Right forelimb (tissue), 1 donor: Measurements from ENCODE around the gene NRL.

Experiments
- DNase-seq: peaks from one replicate; pipeline ENCODE4 v3.0.0-alpha.2; 2018

The NRL gene

GRCh38 chr14:24114532-24115421 is at the start of gene NRL, which contains the start of gene DCAF11:
TSS of gene NRL (minus strand) at chr14:24114949. CDS start at chr14:24082848, 32,101 bp downstream.
TSS of gene DCAF11 (plus strand) at chr14:24114777. CDS start at chr14:24115595, 818 bp downstream.
- DNase-seq: peak; percentile 99

GRCh38 chr14:24162093-24162492 is 47.3 kb upstream of the NRL start:
- DNase-seq: no peak

GRCh38 chr14:24160850-24161804 is 46.4 kb upstream of the NRL start, which contains the start of gene IRF9:
TSS of gene IRF9 (plus strand) at chr14:24161265. CDS start at chr14:24162145, 880 bp downstream.
- peak; percentile 97 for DNase-seq

DNA sequence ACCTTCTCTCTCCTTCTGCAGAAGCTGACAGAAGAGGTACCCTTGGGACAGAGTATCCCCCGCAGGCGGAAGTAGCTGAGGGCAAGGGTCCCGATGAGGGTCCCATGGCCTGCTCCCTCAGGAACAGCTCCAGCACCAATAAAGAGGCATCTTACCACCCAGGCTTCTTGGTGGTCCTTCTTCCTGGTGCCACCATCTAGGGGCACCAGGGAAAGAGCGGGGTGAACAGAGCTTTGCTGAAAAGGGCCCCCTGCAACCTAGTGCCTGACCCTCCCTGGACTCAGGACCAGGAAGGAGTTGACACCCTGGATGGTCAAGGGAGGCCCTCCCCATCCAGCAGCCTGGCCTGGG is 45.7 kb upstream of the NRL start:
- DNase-seq: no peak

- DNase-seq: no peak
These were observed 45.2 kb upstream of the NRL start for GRCh38 chr14:24159777-24160498.

DNA sequence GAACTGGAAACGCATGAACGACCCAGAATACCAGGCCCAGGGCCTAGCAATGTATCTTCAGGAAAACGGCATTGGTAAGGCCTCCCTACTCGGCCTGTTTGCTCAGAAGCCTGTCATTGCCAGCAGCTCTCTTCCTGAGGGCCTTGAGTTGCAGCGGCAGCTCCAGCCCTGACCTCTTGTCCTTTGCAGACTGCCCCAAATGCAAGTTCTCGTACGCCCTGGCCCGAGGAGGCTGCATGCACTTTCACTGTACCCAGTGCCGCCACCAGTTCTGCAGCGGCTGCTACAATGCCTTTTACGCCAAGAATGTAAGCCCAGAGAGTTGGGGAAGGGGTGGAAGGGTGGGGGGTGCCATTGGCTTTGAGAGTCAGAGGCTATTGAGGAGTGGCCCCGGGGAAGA is 42.6 kb upstream of the NRL start:
- no peak for DNase-seq

GRCh38 chr14:24156840-24157239 is 42.1 kb upstream of the NRL start:
- no peak for DNase-seq

GRCh38 chr14:24155100-24155499 is 40.4 kb upstream of the NRL start:
- no peak for DNase-seq

DNA sequence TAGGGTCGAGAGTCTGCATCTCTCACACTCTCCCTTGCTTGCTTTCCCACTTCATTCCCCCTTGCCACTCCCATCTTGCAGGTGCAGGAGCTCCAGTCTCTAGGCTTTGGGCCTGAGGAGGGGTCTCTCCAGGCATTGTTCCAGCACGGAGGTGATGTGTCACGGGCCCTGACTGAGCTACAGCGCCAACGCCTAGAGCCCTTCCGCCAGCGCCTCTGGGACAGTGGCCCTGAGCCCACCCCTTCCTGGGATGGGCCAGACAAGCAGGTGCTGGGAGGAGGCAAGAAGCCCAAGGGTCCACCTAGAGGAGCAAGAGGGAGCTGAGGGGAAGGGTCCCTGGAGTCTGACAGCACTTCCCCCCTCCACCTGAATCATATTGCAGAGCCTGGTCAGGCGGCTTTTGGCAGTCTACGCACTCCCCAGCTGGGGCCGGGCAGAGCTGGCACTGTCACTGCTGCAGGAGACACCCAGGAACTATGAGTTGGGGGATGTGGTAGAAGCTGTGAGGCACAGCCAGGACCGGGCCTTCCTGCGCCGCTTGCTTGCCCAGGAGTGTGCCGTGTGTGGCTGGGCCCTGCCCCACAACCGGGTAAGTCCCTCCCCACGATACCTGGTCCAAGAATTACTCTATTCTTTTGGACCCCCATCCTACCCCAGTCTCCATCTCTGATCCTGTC is 36.8 kb upstream of the NRL start:
- no peak for DNase-seq

- DNase-seq: no peak
These were observed 36.2 kb upstream of the NRL start for GRCh38 chr14:24150993-24151392.

DNA sequence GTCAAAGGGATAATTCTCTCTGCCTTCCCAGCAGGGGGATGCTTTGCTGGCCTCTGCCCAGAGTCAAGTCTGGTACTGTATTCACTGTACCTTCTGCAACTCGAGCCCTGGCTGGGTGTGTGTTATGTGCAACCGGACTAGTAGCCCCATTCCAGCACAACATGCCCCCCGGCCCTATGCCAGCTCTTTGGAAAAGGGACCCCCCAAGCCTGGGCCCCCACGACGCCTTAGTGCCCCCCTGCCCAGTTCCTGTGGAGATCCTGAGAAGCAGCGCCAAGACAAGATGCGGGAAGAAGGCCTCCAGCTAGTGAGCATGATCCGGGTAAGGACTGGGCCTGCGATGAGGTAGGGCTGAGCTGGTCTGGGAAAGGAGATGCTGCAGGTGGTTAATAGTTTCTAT is 35.8 kb upstream of the NRL start:
- DNase-seq: no peak

- no peak for DNase-seq
These were observed 35.3 kb upstream of the NRL start for GRCh38 chr14:24150061-24150460.

DNA sequence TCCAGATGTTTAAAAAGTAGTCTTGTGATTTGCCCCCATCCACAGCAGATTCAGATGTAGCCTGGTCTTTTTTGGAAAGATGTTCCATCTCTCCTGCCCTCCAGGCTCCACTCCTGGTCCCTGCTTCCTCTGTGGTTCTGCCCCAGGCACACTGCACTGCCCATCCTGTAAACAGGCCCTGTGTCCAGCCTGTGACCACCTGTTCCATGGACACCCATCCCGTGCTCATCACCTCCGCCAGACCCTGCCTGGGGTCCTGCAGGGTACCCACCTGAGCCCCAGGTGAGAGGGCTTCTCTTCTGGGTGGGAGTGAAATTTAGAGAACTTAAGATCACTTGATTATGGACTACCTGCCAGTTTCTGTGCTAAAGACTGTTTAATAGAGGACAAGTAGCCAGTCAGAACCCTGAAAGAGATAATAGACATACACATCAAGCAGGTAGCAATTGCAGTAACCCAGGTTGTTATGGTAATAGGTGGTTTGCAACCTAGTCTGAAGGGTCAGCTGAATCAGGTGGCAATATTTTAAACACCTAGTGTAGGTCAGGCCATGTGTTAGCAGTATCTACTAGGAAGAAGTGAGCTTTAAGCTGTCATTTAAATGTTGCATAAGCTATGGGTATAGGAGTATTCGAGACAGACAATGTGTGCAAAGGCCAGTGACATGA is 34.7 kb upstream of the NRL start:
- DNase-seq: no peak

DNA sequence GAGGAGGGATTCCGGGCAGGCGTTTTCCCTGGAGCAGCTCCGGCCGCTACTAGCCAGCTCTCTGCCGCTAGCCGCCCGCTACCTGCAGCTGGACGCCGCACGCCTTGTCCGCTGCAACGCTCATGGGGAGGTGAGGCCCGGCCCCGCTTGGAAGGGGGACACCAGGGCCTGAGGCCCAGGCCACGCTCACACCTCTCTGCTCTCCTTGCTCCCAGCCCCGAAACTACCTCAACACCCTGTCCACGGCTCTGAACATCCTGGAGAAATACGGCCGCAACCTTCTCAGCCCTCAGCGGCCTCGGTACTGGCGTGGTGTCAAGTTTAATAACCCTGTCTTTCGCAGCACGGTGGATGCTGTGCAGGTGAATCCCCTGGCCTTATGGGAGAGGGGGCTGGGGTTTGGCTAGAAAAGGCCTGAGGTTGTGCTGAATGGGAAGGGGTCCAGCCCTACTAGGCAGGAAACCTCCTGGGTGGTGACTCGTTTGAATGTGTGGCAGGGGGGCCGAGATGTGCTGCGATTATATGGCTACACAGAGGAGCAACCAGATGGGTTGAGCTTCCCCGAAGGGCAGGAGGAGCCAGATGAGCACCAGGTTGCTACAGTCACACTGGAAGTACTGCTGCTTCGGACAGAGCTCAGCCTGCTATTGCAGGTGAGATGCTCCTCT is 33.1 kb upstream of the NRL start:
- DNase-seq: no peak

GRCh38 chr14:24146978-24147760 is 32.4 kb upstream of the NRL start, which contains the start of gene RNF31:
TSS of gene RNF31 (plus strand) at chr14:24147498. CDS start at chr14:24147699, 201 bp downstream.
- DNase-seq: peak; percentile 97

- peak; percentile 94 for DNase-seq
These were observed 31.8 kb upstream of the NRL start, which contains the start of gene PSME2 for GRCh38 chr14:24146453-24146977. TSS of gene PSME2 (minus strand) at chr14:24146610. CDS start at chr14:24146581, 29 bp downstream.

DNA sequence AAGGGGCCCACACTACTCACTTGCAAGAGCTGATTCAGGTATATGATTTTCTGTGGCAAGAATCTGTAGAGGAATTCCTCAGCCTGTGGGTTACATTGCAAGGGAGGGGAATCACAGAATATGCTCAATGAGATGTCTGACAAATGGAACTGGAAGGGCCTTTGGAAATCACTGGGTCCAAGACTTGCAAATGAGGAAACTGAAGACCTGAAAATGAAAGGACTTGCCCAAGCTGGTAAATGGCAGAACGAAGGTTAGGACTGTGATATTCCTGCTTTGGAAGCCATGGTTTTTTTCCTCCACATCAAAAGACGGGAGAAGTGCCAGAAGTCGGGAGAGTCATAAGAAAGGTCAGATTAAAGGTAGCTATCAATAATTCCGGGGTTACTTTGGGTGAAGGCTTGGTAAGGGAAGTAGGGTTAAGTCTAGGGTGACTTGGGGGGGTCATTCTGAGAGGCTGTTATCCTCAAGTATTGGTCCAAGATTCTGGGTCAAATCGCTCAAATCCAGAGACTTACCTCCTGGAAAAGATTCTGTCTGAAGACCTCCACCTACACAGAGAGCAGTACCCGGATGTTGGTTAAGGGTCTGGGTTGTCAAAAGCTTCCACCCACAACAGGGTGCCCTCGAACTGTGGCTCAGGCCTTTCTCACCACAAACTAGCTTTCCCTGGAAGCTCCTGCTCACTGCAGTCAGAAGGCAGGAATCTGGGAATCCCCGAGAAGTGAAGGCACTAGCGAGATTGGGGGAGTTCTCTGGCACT is 31.1 kb upstream of the NRL start:
- no peak for DNase-seq

- DNase-seq: no peak
These were observed 30.5 kb upstream of the NRL start for GRCh38 chr14:24145219-24145618.

GRCh38 chr14:24144451-24144850 is 29.7 kb upstream of the NRL start:
- DNase-seq: no peak
